Astrocyte (in vitro differentiated cells and primary cell): Measurements from ENCODE around the gene ANKRD52.

Experiments used
- CTCF ChIP-seq: IDR thresholded peaks from 2 replicates; pipeline ENCODE4 v1.5.1; 2011; ENCODE audit warnings: low read depth, mild to moderate bottlenecking, inconsistent platforms, low read length, moderate library complexity; ENCODE audit not compliant: insufficient read depth
- EZH2 ChIP-seq: IDR thresholded peaks from 2 replicates; pipeline ENCODE4 v1.6.1; 2012; ENCODE audit warnings: mild to moderate bottlenecking, low read length, inconsistent platforms; ENCODE audit not compliant: insufficient read depth

- TF ChIP-seq CTCF (no peak), EZH2 (no peak)
These were observed 38.1 kb upstream of the ANKRD52 start for GRCh38 chr12:56296295-56296694.
